Amniotic epithelial cell (primary cell): ENCODE results near the gene PPP2R2B.

Experiments
- DNase-seq: peaks from one replicate; pipeline ENCODE4 v3.0.0-alpha.2; 2010; ENCODE audit warnings: low read depth

The PPP2R2B gene

DNA sequence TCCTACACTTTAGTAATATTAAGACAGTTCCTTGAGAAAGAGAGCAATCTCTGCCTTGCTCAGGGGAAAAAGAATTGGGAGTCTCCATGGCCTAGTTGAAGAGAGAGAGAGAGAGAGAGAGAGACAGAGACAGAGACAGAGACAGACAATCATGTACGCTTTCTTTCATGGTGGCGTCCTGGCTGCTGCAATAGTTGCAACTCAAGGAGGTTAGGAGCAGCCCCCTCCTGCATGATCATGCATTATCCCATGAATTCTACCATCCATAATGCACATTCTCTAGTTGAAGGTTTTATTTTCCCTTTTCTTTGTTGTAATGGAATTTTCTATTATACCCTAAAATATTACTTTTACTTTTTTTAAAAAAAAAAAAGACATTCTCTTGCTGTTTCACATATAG, 50.7 kb downstream of the PPP2R2B start:
- no peak for DNase-seq

DNA sequence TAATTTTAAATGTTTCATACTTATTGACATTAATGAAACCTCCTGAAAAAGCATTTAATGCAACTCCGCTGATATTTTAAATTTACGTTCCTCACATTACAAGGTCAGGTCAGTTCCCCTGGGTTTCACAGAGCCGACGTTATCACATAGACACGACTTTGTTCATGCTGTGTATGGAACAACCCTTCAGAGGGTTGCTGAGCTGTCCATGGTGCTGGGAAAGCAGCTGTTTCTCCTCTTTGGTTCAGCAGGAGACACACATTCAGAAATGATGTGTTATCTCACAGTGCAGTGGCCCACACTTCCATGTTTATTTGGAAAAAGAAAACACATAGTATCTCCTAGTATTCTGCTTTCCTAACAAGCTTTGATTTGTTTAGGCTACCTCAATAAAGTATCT, 53.5 kb downstream of the PPP2R2B start:
- DNase-seq: peak; percentile 49

DNA sequence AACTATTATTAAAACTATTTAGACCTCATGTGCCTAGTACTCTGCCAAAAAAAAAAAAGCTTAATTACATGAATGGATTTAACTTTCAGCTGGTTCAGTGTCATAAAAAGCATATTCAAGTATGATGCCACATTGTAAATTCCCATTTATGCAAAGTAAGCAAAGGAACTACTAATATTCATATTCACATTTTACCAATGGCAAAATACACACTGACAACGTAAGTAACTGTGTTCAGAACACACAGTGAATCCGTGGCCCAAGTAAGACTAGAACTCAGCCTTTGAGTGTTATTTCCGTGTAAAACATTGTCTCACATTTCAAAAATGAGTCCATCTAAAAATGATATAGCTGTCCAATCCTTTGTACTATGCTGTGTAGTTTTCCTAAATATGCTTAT, 56.8 kb downstream of the PPP2R2B start:
- no peak for DNase-seq

DNA sequence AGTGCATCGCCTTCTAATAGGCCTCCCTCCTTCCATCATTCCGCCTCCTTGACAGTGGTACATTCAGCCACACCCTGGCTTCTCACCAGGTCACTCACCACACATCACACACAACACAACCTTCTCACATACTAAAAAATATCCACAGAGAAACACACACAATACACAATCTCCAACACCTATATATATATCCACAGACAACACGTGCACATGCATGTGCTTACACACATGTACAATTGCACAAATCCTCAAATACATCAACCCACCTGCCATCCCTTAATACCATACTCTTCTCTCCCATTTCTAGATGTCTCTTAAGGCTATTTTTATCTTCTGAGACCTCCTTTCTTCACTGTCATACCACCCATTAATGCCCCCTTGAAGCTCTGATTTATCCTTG, 57.6 kb downstream of the PPP2R2B start:
- no peak for DNase-seq

DNA sequence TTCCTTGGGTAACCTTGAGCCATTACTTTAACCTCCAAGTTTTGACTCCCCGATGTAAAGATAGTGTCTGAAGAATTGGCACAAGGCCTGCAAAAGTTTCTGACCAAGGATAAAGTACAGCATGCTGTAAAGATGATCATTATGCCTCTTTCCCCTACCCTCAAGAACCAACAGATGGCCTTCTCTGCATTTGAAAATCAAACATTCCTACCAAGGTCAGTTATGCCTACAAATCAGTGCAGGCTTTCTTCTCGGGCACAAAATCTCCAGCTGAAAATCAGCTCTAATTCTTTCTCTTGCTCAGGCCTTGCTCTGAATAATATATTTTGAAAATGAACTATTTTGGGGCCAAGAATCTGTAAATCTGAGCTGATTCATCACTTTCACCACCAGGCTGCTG, 59.7 kb downstream of the PPP2R2B start:
- no peak for DNase-seq

DNA sequence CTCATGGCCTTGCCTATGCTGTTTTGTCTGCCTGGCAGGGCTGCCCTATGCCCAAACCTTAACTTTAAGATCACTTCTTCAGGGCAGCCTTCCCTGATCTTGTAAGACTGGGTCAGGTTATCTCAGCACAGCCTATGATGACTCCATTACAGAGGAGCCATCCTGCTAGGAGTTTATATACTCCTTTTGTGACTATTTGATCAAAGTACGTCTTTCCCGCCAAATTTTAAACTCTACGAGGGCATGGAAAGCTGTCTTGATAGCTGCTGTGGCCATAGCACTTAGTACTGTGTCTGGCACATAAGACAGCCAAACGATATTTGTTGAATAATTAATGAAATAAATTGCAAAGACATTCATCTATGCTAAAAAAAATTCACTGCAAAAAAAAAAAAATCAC, 60.6 kb downstream of the PPP2R2B start:
- DNase-seq: no peak

DNA sequence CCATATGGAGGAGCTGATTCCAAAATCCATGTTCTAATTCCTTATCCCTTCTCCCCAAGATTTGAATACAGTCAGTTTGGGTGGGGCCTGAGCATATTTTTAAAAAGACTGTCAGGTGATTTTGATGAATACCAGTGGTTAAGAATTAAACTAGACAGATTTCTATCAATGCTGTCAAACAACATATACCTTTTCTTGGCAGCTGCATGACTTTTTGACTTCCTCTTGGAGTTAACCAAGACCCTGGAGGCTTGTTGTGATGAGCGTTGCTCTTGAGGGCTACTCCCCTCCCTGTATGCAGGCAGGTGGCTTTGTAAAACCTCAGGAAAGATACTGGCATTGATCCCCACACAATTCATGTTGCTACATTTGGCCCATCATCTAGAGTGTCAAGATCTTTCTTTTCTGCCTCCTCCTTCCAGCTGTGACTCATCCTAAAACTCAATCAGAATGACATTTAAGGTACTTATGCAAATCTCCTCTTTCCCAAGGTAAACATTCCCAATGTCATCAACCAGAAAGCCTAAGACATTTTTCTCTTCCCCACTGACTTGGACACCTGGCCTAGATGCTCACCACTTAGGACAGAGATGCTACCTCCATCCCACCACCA, 61.7 kb downstream of the PPP2R2B start:
- no peak for DNase-seq

DNA sequence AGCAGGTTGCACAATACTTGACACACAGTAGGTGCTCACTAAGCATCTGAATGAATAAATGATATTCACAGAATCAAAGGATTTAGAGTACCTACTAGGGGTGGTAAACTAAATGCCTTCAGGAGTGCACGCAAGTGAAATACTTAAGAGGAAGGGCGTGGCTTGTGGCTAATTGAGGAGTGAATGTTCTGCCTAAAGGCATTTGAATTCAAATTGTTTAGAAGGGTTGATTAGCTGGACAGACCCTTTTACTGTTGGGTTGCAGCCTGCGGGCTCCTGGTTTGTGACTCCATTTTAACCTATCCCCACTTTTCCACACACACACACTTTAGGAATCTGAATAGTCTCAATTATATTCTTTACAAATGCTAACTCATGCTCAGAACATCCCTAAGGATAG, 63.1 kb downstream of the PPP2R2B start:
- no peak for DNase-seq

DNA sequence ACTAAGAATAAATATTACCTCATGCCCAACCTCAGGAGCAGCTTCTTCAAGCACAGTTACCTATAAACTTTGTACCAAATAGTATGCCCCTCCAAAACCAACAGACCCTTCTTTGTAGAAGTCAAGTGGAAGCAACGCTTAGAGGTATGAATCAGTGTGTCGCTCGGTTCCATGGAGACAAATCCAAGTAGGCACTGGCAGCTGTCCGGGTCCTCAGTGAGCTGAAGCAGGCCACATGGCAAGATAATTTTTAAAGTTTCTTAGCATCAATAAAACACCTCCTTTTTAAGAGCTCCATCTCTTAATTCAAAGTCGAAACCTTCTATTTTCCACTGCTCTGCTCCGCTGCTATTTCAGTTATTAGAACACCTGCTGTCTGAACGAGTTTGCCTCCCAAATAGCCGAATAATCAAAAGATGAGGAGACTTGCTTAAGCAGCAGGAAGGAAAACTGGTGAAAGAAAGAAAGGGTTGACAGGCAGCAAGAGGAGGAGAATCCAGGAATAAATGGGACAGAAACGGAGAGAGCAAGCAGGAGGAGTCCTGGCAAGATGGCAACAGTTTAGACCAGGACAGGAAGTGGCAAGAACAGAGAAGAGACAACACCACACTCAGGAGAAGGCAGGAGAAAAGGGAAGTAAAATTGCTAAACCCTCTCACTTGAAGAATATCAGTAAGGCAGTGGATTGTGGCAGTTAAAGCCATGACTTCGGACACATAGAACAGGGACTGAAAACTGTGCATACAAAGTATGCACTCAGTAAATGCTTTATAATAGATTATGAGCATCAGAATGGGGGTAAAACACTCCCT, 65.0 kb downstream of the PPP2R2B start:
- no peak for DNase-seq

DNA sequence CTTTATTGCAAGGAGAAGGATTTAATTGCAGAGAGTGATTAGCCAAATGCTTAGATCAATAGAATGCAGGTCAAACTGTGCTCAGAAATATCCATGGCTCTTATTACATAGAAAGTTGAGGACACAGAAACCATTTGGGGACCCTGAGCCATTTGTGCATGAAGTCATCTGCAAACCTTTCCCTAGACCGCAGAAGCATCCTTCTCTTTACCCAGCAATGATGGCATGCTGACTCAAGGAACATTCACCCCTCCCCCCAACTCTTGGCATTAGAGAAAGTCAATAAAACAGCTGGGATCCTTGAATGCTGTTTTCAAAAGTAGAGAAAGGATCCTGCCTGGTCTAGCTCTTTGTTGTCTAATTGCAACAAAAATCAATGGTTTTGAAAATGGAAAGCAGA, 73.5 kb downstream of the PPP2R2B start:
- no peak for DNase-seq

DNA sequence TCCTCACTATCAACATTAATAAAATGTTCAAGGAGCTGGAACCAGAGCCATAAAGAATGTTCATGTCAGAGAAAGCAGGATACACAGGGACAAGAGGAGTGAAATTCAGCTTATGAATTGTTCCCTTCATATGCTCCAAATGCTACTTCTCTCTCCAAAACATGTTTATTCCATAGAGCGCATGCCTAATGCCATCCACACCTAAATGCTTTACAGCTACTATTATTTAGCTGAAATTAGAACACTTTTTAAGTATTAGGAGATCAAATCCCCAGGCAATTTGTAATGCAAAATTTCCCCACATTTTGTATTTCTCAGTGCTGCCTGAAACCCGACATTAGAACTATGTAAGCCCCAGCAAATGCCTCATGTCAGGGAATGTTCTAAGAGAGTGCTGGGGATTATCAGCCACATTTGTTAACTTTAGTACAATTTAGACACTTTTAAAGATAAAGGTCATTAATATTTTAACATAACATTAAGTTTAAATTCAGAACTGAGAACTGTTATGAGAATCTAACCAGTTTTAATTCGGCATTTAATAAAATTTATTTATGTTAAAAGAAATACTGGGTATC, 75.5 kb downstream of the PPP2R2B start:
- DNase-seq: no peak

DNA sequence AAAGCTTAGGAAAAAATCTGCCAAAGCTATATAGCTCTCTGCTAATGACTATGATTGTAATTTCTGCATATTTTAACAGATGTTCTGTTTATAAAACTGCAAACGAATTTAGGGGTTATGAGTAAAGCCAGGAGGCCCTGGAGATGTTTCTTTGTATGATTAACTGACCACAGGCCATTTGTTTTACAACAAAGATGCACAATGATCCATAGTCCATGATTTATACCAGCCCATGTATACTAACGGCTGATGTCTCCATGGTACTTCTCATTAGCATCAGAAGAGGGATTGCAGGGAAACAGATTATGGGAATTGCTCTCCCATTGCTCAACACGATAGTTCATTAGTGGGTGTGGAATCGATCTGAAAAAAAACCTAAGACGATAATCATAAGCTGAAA, 78.9 kb downstream of the PPP2R2B start:
- peak; percentile 45 for DNase-seq

DNA sequence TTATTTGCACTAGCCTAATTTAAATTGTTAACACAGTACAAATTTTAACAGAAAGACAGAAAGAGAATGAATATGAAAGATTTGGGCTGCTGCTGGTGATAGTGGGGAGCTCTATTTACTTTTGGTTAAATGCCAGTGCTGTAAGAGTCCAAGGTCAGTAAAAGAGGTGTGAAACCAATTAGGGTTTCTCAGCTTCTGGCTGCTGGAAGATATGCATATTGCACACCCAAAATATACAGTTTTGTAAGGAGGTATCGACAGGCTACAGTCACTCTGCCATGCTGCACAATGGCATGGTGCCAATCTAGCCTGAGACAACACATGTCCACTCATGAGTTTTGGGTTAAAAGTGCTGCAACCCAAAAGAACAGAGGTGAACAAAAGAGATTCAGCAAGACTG, 79.3 kb downstream of the PPP2R2B start:
- no peak for DNase-seq

DNA sequence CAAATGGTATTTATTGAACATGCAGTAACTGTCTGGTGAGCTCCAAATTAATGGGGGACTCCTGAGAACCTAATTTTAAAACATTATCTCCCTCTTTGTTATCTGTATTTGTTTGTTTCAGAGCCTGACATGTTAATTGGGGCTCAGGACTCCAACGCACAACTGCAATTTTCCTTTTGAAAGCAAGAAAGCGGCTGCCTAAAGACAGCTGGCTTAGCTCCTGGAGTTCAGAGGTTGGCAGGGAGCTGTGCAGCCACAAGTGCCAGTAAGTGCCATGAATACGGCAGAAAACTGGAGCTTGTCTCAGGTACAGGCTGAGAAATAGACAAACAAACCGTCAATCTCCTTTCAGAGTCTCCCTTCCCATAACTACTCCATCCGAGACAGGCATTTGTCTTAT, 80.9 kb downstream of the PPP2R2B start:
- no peak for DNase-seq

DNA sequence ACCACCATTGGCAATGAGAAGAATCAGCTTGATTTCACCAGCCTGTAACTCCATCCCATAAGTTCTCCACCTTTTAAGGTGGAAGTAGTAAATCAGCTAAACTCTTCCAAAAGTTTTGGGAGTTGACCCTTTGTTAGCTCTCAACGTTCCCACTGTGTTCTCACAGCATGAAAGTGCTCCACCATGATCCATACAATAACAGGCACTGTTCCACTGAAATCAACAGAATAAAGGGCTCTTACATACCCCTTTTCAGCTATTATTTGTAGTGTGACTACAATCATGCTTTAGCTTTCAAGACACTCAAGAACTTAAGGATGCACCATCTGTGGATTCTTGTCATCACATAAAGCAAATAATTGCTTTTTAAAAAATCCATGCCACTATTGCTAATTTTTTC, 81.6 kb downstream of the PPP2R2B start:
- no peak for DNase-seq

DNA sequence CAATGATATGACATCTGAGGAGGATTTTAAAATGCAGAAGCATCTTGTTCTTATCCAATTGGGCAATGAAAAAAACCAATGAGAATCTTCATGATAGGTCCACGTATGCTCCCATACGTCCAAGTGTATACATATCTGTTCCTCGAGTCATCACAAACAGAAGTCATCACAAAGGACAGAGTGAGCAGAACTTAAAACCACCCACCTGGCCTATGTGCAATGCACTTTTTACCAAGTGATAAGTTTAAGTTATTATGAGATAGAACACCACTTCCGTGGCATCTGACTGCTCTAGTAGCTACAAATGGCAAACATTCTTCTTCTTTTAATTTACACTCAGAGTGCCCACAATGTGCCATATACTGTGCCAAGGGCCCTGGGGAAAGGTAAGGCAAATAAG, 82.4 kb downstream of the PPP2R2B start:
- no peak for DNase-seq

DNA sequence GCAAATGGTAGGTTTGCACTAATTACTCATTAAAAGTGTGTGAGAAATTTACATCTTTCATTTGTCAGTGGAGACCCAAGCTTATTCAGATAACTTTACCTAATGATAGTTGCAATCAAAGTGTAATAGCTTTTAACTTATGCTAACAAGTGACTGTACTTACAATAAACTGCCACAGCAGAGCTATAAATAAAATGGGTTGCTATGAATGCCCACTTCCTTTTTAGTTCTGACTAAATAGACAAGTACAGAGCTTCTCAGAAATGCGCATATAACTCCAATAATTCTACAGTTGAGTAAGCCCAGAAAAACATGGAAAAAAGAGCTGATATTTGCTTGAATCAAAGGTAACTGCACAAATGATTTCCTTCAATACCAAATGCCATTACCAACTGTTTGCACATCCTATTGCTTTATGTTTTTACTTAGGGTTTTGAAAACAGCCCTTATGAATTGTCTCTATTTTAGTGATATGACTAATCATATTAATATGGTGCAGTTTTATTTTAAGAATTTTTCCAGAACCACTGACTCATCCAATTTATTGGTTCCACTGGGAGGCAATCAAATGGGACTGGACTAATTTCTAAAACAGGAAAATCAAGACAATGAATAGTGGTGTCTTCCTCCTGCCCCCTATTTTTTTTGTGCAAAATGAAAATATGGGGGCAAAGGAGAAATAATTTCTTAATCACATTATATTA, 84.1 kb downstream of the PPP2R2B start:
- no peak for DNase-seq

DNA sequence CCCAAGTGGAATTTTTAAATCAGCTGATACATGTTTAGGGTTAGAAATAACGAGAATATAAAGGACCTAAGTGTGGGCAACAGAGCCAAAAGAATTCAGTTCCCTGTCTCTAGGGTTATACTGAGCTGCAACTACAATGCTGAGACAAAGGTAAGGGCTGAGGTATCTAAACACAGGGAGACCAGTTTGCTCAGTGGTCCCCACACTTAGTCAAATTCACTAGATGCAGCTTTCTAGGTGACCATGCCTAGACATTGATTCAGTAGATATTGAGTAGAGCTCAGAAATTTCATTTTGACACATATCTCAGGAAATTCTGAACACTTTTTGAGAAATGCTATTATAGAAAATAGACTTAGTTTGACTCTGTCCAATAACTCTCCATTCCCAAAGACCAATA, 84.8 kb downstream of the PPP2R2B start:
- no peak for DNase-seq

DNA sequence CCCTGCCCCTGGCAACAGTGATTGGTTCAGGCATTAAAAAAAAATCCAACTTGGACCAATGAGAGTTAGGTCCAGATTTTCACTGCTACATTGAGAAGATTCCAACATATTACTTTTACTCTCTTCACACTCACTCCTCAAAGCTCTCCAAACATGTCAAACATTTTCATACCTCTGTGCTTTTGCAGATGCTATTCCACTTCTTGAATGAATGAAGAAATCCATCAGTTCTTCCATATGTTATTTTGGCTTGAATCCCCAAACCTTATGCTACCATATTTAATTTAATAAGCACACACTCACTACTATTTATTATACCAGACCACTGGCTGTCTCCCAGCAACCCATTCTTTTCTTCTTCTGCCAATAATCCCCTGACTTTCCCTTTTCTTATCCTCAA, 87.1 kb downstream of the PPP2R2B start:
- no peak for DNase-seq

DNA sequence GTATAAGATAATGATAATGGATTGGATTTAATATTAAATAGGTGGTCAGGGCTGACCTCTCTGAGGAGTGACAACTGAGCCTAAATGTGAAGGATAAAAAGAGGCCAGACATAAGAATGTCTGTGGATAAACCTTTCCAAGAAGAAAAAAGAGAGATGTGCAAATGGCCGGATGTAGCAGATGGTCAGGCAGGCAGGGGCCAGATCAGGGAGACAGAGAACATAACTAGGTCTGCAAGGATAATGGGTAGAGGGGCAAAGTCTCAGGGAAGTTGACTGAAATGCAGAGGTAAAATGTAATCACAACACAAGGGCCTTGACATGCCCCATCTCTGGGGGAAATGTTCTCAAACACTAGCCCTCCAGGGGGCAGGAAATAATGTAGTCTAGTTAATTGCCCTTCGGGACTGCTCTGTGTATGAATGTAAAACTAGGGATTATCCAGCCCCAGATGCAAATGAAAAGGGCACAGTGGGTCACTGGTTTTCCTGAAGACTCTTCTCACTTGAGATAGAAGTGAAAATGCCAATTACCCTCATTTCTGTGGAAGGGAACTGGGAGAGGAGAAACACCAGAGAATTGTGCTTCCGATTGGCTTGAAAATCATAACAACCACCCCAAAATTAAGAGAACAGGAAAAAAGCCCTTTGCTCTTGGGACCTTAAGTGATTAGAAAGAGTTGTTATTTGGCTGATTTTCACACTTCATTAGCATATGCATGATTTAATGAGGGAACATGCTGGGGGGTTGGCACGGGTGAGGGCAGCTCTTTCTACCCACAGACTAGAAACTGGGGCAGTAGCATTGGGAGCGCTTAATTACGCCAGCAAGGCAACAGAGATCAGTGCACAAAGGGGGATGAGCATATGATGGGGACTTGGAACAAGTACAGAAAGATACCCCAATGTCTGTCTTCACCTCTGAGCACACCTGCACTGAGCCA, 88.6 kb downstream of the PPP2R2B start:
- DNase-seq: no peak

DNA sequence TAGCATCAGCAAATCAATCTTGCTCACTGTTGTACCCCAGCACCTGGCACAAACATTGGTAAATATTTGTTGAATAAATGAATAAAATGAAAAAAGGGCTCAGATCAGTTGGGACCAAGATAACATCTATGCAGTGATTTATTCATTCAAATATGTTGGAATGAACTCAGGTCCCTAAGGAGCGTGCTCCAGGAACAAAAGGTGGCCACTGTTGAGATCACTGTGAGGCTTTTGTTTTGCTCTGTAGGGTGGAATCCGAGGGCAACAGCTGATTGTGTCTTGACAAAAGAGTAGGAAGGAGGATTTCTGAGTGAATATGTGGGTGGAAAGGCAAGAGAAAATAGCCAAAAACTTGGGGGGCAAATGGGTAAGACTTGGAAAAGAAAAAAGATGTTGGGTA, 89.7 kb downstream of the PPP2R2B start:
- no peak for DNase-seq

DNA sequence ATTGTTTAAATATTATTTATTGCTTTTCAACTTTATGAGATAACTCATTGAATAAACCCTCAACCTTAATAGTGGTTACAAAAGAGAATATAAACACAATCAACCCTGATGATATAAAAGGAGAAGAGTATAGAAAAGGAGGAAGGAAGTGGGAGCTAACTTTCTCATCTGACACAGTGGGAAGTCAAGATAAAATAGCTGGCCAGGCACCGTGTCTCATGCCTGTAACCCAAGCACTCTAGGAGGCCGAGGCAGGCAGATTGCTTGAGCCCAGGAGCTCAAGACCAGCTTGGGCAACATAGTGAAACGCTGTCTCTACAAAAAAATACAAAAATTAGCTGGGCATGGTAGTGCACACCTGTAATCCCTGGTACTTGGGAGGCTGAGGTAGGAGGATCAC, 93.5 kb downstream of the PPP2R2B start:
- DNase-seq: no peak
